Peyer's patch (tissue), 4 donors: ENCODE data around the gene RALB.
"Not testable (repeated sequence)": the region's sequence is repeated elsewhere in the genome, so short reads cannot be mapped to it uniquely, and the experiment has no call there.

Experiments used
- POLR2A ChIP-seq, 2 donors: fragments of 450-650 bp; IDR thresholded peaks; one replicate each; pipeline ENCODE4 v1.5.1; 2017; ENCODE audit warnings: antibody characterized with exemption in 2 of 2, mild to moderate bottlenecking in 2 of 2, moderate library complexity in 2 of 2
- TF ChIP-seq, protein P1 (sequence below), 6 experiments: fragments of 450-650 bp in 4 of 6; fragments of 200-600 bp in 2 of 6; sonication (generic) in 1 of 6; IDR thresholded peaks; one replicate each; pipeline ENCODE4 v1.5.1; 2017 to 2019; ENCODE audit warnings: antibody characterized with exemption in 6 of 6, mild to moderate bottlenecking in 3 of 6, moderate library complexity in 1 of 6

DNA sequence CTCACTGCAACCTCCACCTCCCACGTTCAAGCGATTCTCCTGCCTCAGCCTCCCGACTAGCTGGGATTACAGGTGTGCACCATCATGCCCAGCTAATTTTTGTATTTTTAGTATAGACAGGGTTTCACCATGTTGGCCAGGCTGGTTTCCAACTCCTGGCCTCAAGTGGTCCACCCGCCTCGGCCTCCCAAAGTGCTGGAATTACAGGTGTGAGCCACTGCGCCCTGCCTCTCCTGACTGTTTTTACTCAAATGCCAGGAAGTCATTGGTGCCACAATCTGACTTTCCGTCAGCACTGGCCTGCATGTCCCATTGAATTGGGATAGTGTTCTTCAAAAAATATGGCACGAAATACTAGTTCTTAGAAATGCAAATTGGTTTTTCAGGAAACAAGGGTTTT lies 58.2 kb downstream of the RALB start:
- TF ChIP-seq, protein P1, sequence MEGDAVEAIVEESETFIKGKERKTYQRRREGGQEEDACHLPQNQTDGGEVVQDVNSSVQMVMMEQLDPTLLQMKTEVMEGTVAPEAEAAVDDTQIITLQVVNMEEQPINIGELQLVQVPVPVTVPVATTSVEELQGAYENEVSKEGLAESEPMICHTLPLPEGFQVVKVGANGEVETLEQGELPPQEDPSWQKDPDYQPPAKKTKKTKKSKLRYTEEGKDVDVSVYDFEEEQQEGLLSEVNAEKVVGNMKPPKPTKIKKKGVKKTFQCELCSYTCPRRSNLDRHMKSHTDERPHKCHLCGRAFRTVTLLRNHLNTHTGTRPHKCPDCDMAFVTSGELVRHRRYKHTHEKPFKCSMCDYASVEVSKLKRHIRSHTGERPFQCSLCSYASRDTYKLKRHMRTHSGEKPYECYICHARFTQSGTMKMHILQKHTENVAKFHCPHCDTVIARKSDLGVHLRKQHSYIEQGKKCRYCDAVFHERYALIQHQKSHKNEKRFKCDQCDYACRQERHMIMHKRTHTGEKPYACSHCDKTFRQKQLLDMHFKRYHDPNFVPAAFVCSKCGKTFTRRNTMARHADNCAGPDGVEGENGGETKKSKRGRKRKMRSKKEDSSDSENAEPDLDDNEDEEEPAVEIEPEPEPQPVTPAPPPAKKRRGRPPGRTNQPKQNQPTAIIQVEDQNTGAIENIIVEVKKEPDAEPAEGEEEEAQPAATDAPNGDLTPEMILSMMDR (IDR thresholded peaks at IDR 0.05): not testable (repeated sequence)
- TF ChIP-seq POLR2A (IDR thresholded peaks at IDR 0.05): not testable (repeated sequence)
